Adipose tissue (tissue), 3 donors: ENCODE results near the gene WBP4. TPM values are rescaled to one million over a fixed set of nuclear protein-coding genes. Genes with fewer than 3 reads are reported as not detected.
"Not testable (repeated sequence)": the region's sequence is repeated elsewhere in the genome, so short reads cannot be mapped to it uniquely, and the experiment has no call there.

Experiments used
- H3K27ac ChIP-seq: one replicate; pipeline ENCODE4 v1.5.1; 2013; ENCODE audit warnings: low read depth, low read length
- WGBS, 3 donors: extraction: QIAGEN DNeasy Blood & Tissue Kit; methylation state at CpG; one replicate each; pipeline ENCODE4 v1.1.7; 2013; 5-methylcytosine and 5-hydroxymethylcytosine counted together
- polyA plus RNA-seq, 3 donors: library from polyadenylated mRNA; stranded (reverse); fragments of 200-250 nt; gene quantifications; one replicate each; pipeline ENCODE4 v1.2.3, GENCODE V29; 2013
- donor health status: healthy with polysubstance abuse.
- donor health status: Bipolar disorder and iron deficiency.
- donor health status: healthy.

WBP4 gene
- polyA plus RNA-seq, 3 donors, result 3.8 to 11.1 (median 10.8) TPM

DNA sequence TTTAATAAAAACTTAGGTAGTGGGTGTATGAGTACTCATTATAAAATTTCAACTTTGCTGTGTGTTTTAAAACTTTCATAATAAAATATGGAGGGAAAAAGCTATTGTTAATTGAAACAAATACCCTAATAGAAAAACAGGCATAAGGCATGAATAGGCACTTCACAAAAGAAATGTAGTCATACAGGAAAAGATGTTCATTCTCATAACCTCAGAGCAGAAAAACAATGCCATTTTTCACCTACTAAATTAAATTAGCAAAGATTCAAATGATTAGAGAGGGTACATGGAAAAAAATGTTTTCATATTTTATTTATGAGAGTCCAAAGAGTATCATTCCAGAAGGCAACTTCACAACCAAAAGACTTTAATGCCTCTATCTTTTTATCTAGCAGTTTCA lies 21.6 kb upstream of the WBP4 start:
- H3K27ac ChIP-seq, result no peak overlapping the region

DNA sequence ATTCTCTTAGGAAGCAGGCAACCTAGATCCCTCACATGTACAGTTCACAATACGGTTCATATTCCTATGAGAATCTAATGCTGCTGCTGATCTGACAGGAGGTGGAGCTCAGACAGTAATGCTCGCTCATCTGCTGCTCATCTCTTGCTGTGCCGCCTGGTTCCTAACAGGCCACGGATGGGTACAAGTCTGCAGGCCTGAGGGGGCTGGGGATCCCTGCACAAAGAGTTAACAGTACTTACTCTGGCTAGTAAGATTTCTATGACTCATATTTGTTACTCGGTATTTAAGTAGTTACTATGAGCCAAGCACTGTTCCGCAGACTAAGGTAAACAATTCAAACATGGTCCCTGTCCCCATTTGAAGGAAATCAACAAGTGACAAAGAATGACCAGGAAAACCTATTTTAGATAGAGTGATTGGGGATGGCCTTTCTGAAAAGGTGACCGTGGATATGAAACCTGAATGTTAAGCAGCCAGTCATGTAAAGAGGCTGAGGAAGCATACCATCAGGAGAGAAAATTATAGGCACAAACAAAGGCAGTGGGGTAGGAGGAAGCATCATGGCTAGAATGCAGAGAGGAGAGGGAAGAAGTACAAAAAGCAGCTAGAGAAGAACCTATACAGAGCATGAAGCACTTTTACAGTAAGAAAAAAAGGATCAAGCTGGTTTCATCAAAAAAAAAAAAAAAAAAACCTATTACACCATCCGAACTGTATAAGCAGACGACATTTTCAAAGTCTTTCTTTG lies 20.6 kb upstream of the WBP4 start:
- 80 to 85% (median 84%) methylated on average over 9 of the region's 9 CpGs for WGBS, 3 donors
- H3K27ac ChIP-seq, result no peak overlapping the region

DNA sequence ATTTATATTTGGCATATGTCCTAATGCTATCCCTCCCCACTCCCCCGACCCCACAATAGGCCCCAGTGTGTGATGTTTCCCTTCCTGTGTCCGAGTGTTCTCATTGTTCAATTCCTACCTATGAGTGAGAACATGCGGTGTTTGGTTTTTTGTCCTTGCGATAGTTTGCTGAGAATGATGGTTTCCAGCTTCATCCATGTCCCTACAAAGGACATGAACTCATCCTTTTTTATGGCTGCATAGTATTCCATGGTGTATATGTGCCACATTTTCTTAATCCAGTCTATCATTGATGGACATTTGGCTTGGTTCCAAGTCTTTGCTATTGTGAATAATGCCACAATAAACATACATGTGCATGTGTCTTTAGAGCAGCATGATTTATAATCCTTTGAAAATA lies 18.9 kb upstream of the WBP4 start:
- WGBS, 3 donors, result 91 to 96% (median 92%) methylated on average over 2 to 3 of the region's 4 CpGs
- H3K27ac ChIP-seq, result not testable (repeated sequence)

DNA sequence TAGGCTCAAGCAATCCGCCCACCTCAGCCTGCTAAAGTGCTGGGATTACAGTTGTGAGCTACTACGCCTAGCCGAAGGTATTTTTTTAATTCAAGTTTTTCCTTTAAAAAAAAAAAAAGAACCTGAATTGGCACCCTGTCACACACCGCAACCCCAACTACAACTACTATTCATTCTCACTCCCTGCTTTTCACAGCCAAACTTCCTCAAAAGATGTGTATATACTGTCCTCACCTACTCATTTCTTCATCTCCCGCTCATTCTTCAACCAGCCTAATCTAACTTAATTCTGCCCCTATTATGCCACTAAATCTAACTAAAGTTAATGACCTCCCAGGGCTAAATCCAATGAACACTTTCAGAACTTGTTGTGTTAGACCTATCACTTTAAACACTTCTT lies 12.7 kb upstream of the WBP4 start:
- no peak overlapping the region for H3K27ac ChIP-seq
- WGBS, 3 donors, result 83 to 99% (median 84%) methylated on average over 5 of the region's 5 CpGs

DNA sequence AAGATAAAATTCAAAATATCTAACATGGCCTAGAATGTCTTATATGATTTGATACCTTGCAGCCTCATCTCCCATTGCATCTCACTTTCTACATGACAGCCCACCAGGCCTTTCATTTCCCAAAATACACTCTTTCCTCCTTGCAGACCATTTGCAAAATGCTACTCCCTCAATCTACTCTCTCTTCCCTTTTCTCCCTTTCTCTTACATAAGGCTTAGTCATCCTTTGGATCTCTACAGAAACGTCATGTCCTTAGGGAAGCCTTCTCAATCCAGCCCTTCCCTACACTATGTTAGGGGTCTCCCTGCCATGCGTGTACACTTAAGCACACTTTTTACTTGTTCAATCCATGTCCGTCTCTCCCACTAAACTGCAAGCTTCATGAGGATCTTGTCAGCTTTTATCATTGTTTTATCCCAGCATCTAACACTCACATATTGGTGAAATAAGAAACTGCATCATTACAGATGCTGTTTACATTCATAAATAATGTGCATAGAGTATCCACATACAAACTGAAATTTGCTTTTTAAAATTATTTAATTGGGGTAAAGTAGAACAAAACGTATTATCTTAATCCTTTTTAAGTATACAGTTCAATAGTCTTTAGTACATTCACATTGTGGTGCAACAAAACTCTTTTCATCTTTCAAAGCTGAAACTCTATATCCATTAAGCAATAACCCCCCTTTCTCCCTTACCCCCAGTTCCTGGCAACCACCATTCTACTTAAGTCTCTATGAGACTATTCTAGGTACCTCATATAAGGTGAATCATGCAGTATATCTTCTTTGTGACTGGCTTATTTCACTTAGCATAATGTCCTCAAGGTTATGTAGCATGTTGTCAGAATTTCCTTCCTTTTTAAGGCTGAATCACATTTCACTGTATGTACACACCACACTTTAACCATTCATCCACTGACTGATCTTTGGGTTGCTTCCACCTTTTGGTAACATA lies 11.5 kb upstream of the WBP4 start:
- WGBS, 3 donors, result 73 to 84% (median 75%) methylated on average over 4 of the region's 4 CpGs
- H3K27ac ChIP-seq, result no peak overlapping the region

DNA sequence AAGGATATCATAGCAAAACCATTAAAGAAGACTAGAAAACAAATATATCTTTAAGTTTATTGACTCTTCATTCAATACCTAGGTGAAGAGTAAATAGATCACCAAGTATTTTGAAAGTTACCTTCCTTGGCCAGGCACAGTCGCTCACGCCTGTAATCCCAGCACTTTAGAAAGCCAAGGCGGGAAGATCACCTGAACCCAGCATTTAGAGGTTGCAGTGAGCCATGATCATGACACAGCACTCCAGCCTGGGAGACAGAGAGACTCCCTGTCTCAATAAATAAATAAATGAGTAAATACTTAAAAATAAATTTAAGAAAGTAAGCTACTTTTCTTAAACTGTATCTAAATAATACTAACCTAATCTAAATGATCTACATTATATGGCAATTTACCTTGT lies 8.9 kb upstream of the WBP4 start:
- no peak overlapping the region for H3K27ac ChIP-seq
- WGBS, 3 donors, result 63 to 95% (median 93%) methylated on average over 3 of the region's 3 CpGs

DNA sequence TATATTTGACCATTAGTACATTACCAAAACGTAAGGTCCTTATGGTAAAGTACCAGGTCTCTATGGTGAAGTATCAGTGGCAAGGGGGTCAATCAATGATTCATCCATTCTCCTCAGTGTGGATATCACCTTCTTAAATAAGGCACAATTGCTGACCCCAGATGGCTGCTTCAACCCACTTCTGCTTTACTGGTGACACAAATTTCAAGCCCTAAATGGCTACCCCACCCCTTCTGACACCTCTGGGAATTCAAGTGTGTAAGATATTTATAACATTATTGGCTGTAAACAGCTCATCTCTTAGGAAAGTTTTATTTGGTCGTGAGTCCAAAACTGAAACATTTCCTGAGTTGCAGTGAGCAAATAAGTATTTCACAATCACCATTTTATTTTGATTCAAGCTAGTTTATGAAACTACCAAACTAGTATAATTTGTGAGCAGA lies 7.9 kb upstream of the WBP4 start:
- WGBS, 3 donors, result 23 to 45% (median 23%) methylated on average over 2 of the region's 2 CpGs
- H3K27ac ChIP-seq, result no peak overlapping the region

DNA sequence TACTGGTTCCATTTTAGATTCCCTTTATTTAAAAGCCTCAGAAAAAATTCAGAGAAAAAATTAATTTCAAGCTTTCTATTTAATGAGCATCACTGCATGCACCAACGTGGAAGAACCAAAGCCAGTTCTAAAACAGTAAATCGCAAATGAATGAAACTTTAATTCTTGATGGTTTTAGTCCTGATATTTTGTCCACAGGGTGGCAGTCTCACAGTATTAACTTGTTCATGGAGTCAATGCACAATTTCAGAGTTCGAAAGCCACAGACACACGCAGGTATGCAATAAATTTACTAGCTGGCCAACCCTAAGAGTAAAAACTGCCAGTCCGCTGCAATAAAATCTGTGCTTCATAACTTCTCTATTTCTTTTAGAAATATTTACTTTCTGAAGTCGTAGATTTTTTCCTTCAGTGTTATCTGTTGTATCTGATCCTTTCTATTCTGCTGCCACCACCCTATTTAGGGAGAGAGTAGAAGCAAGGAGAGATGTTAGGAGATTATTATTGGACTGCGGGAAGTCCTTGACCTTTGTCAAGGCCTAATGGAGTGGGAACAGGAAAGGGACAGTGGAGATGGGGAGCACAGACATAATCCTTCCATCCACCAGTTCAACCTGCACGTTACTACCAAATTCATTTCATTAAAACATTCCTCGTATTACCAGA lies 7.0 kb upstream of the WBP4 start:
- H3K27ac ChIP-seq, result no peak overlapping the region
- WGBS, 3 donors, result 38 to 49% (median 46%) methylated on average over 9 of the region's 9 CpGs

DNA sequence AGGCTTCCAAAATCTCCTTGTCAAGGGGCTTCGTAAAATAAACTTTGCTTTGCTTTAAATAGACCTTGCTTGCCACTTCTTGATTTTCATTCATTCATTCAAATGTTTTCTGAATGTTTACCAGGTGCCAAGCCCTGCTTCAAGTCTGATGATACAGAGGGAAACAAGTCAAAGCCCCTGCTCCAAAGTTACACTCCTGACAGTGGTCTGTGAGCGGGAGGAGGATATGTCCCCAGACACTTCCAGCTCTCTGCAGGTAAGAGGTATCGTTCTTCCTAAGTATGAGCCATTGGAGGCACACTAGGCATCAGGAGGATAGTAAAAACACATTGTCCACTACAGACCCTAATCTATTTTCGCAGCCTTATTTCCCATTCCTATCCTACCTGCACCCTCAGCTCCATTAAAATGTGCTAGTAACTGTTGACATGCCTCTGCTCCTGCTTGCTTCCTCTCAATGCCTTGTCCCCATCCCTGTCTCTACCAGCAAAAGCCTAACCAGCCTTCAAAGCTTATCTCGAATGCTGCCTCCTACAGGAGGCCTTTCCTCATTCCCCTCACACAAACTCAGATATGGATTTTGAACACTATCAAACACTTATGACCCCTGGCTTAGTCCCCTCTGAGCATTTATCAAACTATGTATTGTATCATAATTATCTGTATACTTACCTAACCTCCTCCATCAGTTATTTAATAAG lies 6.2 kb upstream of the WBP4 start:
- H3K27ac ChIP-seq, result no peak overlapping the region
- WGBS, 3 donors, result 81 to 91% (median 86%) methylated on average over 5 of the region's 5 CpGs

DNA sequence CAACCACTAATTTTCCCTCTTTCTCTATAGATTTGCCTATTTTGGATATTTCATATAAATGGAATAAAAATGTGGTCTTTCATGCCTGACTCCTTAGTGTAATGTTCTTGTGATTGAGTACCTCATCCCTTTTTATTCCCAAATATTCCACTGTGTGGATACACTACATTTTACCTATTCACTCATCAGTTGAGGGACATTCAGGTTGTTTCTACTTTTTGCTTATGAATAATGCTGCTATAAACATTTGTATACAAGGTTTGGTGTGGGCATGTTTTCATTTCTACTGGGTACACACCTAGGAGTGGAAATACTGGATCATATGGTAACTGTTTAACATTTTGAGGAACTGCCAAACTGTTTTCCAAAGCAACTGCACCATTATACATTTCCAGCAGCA lies 5.1 kb upstream of the WBP4 start:
- H3K27ac ChIP-seq, result no peak overlapping the region

DNA sequence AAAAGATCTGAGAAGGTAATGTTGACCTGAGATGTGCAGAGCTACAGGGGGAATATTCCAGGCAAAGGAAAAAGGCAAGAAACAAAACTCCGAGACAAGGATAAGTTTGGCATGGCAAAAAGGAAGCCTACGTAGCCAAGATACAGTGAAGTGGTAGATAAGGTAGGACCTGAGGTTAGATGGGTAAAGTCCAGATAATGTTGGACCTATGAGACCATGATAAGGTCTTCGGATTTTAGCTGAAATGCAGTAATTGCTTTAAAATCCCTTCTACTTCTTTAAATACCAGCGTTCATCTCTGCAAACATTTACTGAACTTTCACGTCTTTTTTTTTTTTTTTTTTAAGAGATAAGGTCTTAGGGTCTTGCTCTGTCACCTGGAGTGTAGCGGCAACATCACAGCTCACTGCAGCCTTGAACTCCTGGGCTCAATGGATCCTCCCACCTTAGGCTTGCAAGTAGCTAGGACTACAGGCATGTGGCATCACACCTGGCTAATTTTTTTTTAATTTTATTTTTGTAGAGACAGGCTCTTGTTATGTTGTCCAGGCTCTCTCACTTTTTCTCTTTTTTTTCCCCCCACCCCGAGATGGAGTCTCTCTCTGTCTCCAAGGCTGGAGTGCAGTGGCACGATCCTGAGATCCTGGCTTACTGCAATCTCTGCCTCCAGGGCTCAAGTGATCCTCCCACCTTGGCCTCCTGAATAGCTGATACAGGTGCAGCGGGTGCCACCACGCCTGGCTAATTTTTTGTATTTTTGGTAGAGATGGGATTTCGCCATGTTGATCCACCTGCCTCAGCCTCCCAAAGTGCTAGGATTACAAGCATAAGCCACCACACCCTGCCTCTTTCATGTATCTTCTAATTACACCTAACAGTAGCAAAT lies 4.2 kb upstream of the WBP4 start:
- H3K27ac ChIP-seq, result no peak overlapping the region
- 56 to 87% (median 86%) methylated on average over 11 of the region's 11 CpGs for WGBS, 3 donors

DNA sequence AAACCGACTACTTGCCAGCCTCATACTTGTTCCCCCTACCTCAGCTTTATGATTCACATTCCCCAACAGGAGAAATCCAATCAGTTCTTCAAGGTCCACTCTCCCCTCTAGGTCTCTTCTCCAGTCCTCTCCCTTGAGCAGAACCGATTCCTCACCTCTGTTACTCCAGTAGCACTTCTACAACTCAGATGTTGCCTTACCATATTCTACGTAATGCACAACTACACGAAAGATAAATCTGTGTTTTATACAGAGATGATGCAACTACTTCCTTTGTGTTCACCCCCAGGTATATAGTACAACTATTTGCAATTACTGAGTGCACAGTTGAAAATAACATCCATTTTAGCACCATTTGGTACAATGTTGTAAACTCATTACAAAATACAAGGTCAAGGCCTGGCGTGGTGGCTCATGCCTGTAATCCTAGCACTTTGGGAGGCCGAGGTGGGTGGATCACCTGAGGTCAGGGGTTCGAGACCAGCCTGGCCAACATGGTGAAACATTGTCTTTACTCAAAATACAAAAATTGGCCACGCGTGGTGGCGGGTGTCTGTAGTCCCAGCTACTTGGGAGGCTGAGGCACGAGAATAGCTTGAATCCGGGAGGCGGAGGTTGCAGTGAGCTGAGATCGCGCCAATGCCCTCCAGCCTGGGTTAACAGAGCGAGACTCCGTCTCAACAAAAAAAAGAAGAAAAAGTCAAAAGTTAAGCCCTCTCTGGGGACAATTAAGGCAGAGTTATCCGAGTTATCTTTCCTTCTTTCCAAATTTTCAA lies 2.8 kb upstream of the WBP4 start:
- WGBS, 3 donors, result 55 to 75% (median 73%) methylated on average over 18 of the region's 18 CpGs
- H3K27ac ChIP-seq, result no peak overlapping the region

DNA sequence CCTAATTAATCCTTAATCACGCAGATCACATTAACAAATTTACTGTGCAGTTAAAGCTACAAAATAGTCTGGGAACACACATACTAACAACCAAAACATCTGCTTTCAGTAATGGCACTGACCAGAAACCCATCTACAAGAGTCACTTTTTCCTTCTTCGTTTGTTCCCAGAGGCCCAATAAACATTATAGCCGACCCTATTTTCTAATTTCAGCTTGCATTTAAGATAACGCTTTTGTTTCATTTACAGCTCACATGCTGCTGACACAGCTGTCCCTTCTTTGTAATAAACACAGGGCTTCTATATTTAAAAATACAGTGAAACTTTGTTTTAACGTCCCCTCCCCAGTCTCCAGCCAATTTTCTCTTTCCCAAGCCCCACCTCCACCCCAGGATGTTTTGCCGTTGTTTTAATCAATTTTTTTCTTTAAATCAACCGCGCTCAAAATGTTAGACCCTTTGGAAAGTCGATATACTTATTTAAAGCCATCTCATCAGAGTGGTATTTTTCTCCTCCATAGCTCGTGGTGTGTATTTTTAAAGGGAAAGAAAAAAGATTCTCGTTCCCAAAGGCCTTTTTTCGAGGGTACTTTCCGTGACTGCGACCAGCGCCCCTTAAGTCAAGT lies 1.7 kb upstream of the WBP4 start:
- peak overlapping the region; percentile 53 for H3K27ac ChIP-seq
- 0 to 2% (median 2%) methylated on average over 15 of the region's 15 CpGs for WGBS, 3 donors

DNA sequence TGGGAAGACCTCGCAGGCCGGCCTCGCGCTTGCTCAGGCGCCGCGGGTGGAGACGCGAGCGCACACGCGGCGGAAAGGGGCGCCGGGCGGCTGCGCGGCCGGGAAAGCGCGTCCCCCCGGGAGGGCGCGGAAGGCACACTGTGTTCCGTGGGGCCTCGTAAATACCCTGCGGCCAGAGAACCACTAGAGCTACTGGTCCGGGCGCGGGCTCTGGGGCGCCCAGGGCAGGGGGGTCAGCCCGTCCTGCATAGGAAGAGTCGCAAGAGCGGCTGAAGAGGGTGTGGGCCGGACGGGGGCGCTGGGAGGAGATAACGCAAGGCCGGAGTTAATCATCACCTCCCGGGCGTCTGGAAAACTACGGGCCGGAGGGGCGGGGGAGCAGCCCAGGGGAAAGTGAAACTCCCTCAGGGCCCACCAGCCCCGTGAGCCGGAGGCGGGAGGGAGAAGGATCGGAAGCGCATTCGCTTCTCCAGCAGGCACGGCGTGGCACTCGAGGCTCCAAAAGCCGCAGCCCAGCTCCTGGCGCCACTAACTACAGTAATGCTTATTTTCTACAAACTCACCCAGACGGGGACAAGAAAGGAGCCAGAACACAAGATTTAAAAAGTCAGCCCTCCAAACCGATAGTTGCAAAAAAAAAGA lies 1.1 kb upstream of the WBP4 start:
- WGBS, 3 donors, result 0 to 1% (median 1%) methylated on average over 55 to 57 of the region's 57 CpGs
- peak overlapping the region; percentile 53 for H3K27ac ChIP-seq

DNA sequence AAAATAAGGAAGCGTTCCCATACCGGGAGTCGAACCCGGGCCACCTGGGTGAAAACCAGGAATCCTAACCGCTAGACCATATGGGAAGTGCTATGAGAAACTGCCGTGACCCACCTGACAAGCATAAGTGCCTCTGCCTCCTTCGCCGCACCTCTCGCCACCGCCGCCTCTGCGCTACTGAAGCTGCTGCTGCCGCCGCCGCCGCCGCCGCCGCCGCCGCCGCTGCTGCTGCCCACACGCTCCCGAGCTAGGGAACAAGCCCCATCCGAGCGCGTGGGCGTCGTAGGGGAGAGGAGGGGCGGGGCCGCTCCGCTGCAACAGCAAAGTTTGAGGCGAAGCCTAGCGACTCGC lies 610 bp upstream of the WBP4 start:
- 0 to 1% (median 0%) methylated on average over 34 to 35 of the region's 35 CpGs for WGBS, 3 donors

More for the DNA sequence above, 610 bp upstream of the WBP4 start:
- peak overlapping the region; percentile 53 for H3K27ac ChIP-seq
